Neural cell (in vitro differentiated cells): ENCODE results near the gene KRT28. TPM values are rescaled to one million over a fixed set of nuclear protein-coding genes. Genes with fewer than 3 reads are reported as not detected.

Experiments
- H2AFZ ChIP-seq: fragments of 200-600, 300-800 bp; sonication (generic), shearing (Covaris generic); 2 replicates; pipeline ENCODE4 v1.6.0; 2014; ENCODE audit warnings: low read depth, mild to moderate bottlenecking, antibody characterized with exemption, low read length, moderate library complexity
- H3F3A ChIP-seq: fragments of 200-600 bp; shearing (Covaris generic); 2 replicates; pipeline ENCODE4 v1.6.1; 2016; ENCODE audit warnings: mild to moderate bottlenecking, moderate library complexity, mixed read lengths, antibody characterized with exemption, low read length; ENCODE audit not compliant: insufficient read depth, poor library complexity, severe bottlenecking
- H3K27ac ChIP-seq: fragments of 200-600, 300-800 bp; sonication (generic), shearing (Covaris generic); 2 replicates; pipeline ENCODE4 v1.5.1; 2014; ENCODE audit warnings: mild to moderate bottlenecking, low read length, moderate library complexity
- H3K27me3 ChIP-seq: fragments of 300-800, 200-600 bp; sonication (generic), shearing (Covaris generic); 2 replicates; pipeline ENCODE4 v1.6.0; 2014; ENCODE audit warnings: mild to moderate bottlenecking, low read depth, low read length, moderate library complexity; ENCODE audit not compliant: insufficient read depth
- H3K36me3 ChIP-seq: fragments of 300-800, 200-600 bp; sonication (generic), shearing (Covaris generic); 2 replicates; pipeline ENCODE4 v1.5.1; 2014; ENCODE audit warnings: mild to moderate bottlenecking, antibody characterized with exemption, low read length, moderate library complexity; ENCODE audit not compliant: insufficient read depth
- H3K4me2 ChIP-seq: fragments of 300-800, 200-600 bp; sonication (generic), shearing (Covaris generic); 2 replicates; pipeline ENCODE4 v1.6.0; 2014; ENCODE audit warnings: mild to moderate bottlenecking, low read length
- H3K4me3 ChIP-seq: fragments of 300-800, 200-600 bp; sonication (generic), shearing (Covaris generic); 2 replicates; pipeline ENCODE4 v1.5.1; 2014; ENCODE audit warnings: mild to moderate bottlenecking, low read length, moderate library complexity
- H3K79me2 ChIP-seq: fragments of 200-600 bp; shearing (Covaris generic); replicated peaks from 2 replicates; pipeline ENCODE4 v1.6.0; 2014; ENCODE audit warnings: mild to moderate bottlenecking, low read length, moderate library complexity; ENCODE audit not compliant: insufficient read depth
- H3K9ac ChIP-seq: fragments of 300-800, 200-600 bp; sonication (generic), shearing (Covaris generic); 2 replicates; pipeline ENCODE4 v1.6.1; 2016; ENCODE audit warnings: mild to moderate bottlenecking, low read length, mixed read lengths
- H3K9me2 ChIP-seq: fragments of 200-600 bp; shearing (Covaris generic); 2 replicates; pipeline ENCODE4 v1.6.1; 2016; ENCODE audit warnings: mild to moderate bottlenecking, low read length, mixed read lengths; ENCODE audit not compliant: insufficient read depth
- H3K9me3 ChIP-seq: fragments of 200-600, 300-800 bp; sonication (generic), shearing (Covaris generic); 2 replicates; pipeline ENCODE4 v1.6.1; 2016; ENCODE audit warnings: mild to moderate bottlenecking, mixed run types, low read length, moderate library complexity, mixed read lengths
- H4K20me1 ChIP-seq: fragments of 200-600 bp; shearing (Covaris generic); 2 replicates; pipeline ENCODE4 v1.6.1; 2016; ENCODE audit warnings: mild to moderate bottlenecking, mixed run types; ENCODE audit not compliant: insufficient read depth
- EP300 ChIP-seq: fragments of 450-650 bp; conservative IDR thresholded peaks from 2 replicates; pipeline ENCODE4 v1.6.1; 2014; ENCODE audit warnings: antibody characterized with exemption, mild to moderate bottlenecking, moderate library complexity; ENCODE audit not compliant: poor library complexity, severe bottlenecking
- EZH2 ChIP-seq: fragments of 200-600, 300-800 bp; shearing (Covaris generic), sonication (generic); IDR thresholded peaks from 2 replicates; pipeline ENCODE4 v1.6.1; 2014; ENCODE audit warnings: antibody characterized with exemption, low read length, borderline replicate concordance, mild to moderate bottlenecking; ENCODE audit not compliant: insufficient read depth, poor library complexity, severe bottlenecking
- MXI1 ChIP-seq: fragments of 450-650 bp; conservative IDR thresholded peaks from 2 replicates; pipeline ENCODE4 v1.6.1; 2014; ENCODE audit warnings: antibody characterized with exemption, mild to moderate bottlenecking; ENCODE audit not compliant: poor library complexity, severe bottlenecking
- POLR2AphosphoS5 ChIP-seq: IDR thresholded peaks from 2 replicates; pipeline ENCODE4 v1.6.1; 2012
- RAD21 ChIP-seq: fragments of 450-650 bp; conservative IDR thresholded peaks from 2 replicates; pipeline ENCODE4 v1.6.1; 2014; ENCODE audit warnings: antibody characterized with exemption, mild to moderate bottlenecking, moderate library complexity
- SMC3 ChIP-seq: fragments of 450-650 bp; conservative IDR thresholded peaks from 2 replicates; pipeline ENCODE4 v1.6.1; 2014; ENCODE audit warnings: antibody characterized with exemption, mild to moderate bottlenecking, moderate library complexity; ENCODE audit not compliant: poor library complexity
- TAF1 ChIP-seq: IDR thresholded peaks from 2 replicates; pipeline ENCODE4 v1.6.1; 2012; ENCODE audit warnings: low read depth
- polyA plus RNA-seq: library from polyadenylated mRNA; depleted of rRNA; stranded (reverse); fragments of >200 nt; gene quantifications from 2 replicates; pipeline ENCODE4 v1.2.3, GENCODE V29; 2014
- TF ChIP-seq, protein P1 (sequence below): IDR thresholded peaks from 2 replicates; pipeline ENCODE4 v1.6.1; 2012; ENCODE audit warnings: borderline replicate concordance
- TF ChIP-seq, protein P2 (sequence below): fragments of 450-650 bp; IDR thresholded peaks from 2 replicates; pipeline ENCODE4 v1.5.1; 2014; ENCODE audit warnings: antibody characterized with exemption, mild to moderate bottlenecking, moderate library complexity; ENCODE audit not compliant: poor library complexity, severe bottlenecking

KRT28 gene
- polyA plus RNA-seq, 1 donor from 2014 or later: not detected

- H2AFZ ChIP-seq: no peak overlapping the region
- H3K4me3 ChIP-seq: no peak overlapping the region
- no peak overlapping the region for H3K9ac ChIP-seq
- no peaks in the 10 kb centered on the region for H3K9me3 ChIP-seq
- no peaks in the 10 kb centered on the region for H3F3A ChIP-seq
- no peaks in the 10 kb centered on the region for H3K36me3 ChIP-seq
- H3K79me2 ChIP-seq: peaks cover 6% of the 10 kb centered on the region
- H3K27me3 ChIP-seq: peaks cover 31% of the 10 kb centered on the region
- H3K27ac ChIP-seq: no peak overlapping the region
- TF ChIP-seq EP300: no peak
- TF ChIP-seq EZH2: no peak
- TF ChIP-seq POLR2AphosphoS5: no peak
- no peak for TF ChIP-seq SMC3
- no peak for TF ChIP-seq RAD21
- TF ChIP-seq, protein P1, sequence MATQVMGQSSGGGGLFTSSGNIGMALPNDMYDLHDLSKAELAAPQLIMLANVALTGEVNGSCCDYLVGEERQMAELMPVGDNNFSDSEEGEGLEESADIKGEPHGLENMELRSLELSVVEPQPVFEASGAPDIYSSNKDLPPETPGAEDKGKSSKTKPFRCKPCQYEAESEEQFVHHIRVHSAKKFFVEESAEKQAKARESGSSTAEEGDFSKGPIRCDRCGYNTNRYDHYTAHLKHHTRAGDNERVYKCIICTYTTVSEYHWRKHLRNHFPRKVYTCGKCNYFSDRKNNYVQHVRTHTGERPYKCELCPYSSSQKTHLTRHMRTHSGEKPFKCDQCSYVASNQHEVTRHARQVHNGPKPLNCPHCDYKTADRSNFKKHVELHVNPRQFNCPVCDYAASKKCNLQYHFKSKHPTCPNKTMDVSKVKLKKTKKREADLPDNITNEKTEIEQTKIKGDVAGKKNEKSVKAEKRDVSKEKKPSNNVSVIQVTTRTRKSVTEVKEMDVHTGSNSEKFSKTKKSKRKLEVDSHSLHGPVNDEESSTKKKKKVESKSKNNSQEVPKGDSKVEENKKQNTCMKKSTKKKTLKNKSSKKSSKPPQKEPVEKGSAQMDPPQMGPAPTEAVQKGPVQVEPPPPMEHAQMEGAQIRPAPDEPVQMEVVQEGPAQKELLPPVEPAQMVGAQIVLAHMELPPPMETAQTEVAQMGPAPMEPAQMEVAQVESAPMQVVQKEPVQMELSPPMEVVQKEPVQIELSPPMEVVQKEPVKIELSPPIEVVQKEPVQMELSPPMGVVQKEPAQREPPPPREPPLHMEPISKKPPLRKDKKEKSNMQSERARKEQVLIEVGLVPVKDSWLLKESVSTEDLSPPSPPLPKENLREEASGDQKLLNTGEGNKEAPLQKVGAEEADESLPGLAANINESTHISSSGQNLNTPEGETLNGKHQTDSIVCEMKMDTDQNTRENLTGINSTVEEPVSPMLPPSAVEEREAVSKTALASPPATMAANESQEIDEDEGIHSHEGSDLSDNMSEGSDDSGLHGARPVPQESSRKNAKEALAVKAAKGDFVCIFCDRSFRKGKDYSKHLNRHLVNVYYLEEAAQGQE: no peak
- TF ChIP-seq, protein P2, sequence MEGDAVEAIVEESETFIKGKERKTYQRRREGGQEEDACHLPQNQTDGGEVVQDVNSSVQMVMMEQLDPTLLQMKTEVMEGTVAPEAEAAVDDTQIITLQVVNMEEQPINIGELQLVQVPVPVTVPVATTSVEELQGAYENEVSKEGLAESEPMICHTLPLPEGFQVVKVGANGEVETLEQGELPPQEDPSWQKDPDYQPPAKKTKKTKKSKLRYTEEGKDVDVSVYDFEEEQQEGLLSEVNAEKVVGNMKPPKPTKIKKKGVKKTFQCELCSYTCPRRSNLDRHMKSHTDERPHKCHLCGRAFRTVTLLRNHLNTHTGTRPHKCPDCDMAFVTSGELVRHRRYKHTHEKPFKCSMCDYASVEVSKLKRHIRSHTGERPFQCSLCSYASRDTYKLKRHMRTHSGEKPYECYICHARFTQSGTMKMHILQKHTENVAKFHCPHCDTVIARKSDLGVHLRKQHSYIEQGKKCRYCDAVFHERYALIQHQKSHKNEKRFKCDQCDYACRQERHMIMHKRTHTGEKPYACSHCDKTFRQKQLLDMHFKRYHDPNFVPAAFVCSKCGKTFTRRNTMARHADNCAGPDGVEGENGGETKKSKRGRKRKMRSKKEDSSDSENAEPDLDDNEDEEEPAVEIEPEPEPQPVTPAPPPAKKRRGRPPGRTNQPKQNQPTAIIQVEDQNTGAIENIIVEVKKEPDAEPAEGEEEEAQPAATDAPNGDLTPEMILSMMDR: no peak
- no peak for TF ChIP-seq MXI1
- no peak for TF ChIP-seq TAF1
- H4K20me1 ChIP-seq: no peaks in the 10 kb centered on the region
- no peak overlapping the region for H3K4me2 ChIP-seq
- H3K9me2 ChIP-seq: no peaks in the 10 kb centered on the region
These were observed 14.0 kb upstream of the KRT28 start for GRCh38 chr17:40813804-40814203.

GRCh38 chr17:40812639-40813038 lies 12.9 kb upstream of the KRT28 start:
- Histone ChIP-seq H3K9me2 (no peaks in the 10 kb centered on the region), H3K27me3 (peaks cover 34% of the 10 kb centered on the region), H3F3A (no peaks in the 10 kb centered on the region), H3K4me3 (no peak overlapping the region), H3K4me2 (no peak overlapping the region), H3K9me3 (no peaks in the 10 kb centered on the region), H3K27ac (no peak overlapping the region), H3K36me3 (no peaks in the 10 kb centered on the region), H4K20me1 (no peaks in the 10 kb centered on the region), H3K79me2 (no peaks in the 10 kb centered on the region), H2AFZ (no peak overlapping the region), H3K9ac (no peak overlapping the region)
- TF ChIP-seq TAF1 (no peak), EP300 (no peak), RAD21 (no peak), EZH2 (no peak), SMC3 (no peak), POLR2AphosphoS5 (no peak), MXI1 (no peak)
- TF ChIP-seq, protein P2: no peak
- TF ChIP-seq, protein P1: no peak
